Urinary bladder (tissue), 4 donors: Measurements from ENCODE around the gene OVCH1. TPM values are rescaled to one million over a fixed set of nuclear protein-coding genes. Genes with fewer than 3 reads are reported as not detected.

ENCODE experiments used
- DNase-seq: peaks from one replicate; pipeline ENCODE4 v3.0.0-alpha.2; 2015; ENCODE audit errors: extremely low spot score
- H3K27ac ChIP-seq: one replicate; pipeline ENCODE4 v1.5.1; 2013; ENCODE audit warnings: low read depth, mild to moderate bottlenecking, moderate library complexity
- H3K36me3 ChIP-seq: one replicate; pipeline ENCODE4 v1.6.1; 2013; ENCODE audit warnings: mild to moderate bottlenecking, moderate library complexity; ENCODE audit not compliant: insufficient read depth
- H3K4me1 ChIP-seq: one replicate; pipeline ENCODE4 v1.6.1; 2013; ENCODE audit warnings: mild to moderate bottlenecking, moderate library complexity; ENCODE audit not compliant: insufficient read depth
- H3K4me3 ChIP-seq: one replicate; pipeline ENCODE4 v1.5.1; 2013; ENCODE audit warnings: low read depth, low read length
- WGBS: extraction: QIAGEN DNeasy Blood & Tissue Kit; methylation state at CpG from one replicate; pipeline ENCODE4 v1.1.7; 2013; 5-methylcytosine and 5-hydroxymethylcytosine counted together
- polyA plus RNA-seq: library from polyadenylated mRNA; stranded (reverse); fragments of 200-250 nt; gene quantifications from one replicate; pipeline ENCODE4 v1.2.3, GENCODE V29; 2013
- total RNA-seq: library from RNA; depleted of rRNA; stranded (reverse); fragments of >200 nt; gene quantifications from one replicate; pipeline ENCODE4 v1.2.3, GENCODE V29; 2014
- donor health status: healthy with polysubstance abuse.
- donor health status: healthy.

The OVCH1 gene
- total and polyA plus RNA-seq, 2 donors = 0.05 to 0.37 TPM

GRCh38 chr12:29519585-29520182, 22.2 kb upstream of the OVCH1 start:
- no peaks in the 10 kb centered on the region for H3K36me3 ChIP-seq
- no peak overlapping the region for H3K4me3 ChIP-seq
- no peak overlapping the region for H3K27ac ChIP-seq
- no peaks in the 10 kb centered on the region for H3K4me1 ChIP-seq
- peak; percentile 33 for DNase-seq

GRCh38 chr12:29518407-29518806, 20.9 kb upstream of the OVCH1 start:
- no peaks in the 10 kb centered on the region for H3K4me1 ChIP-seq
- no peak for DNase-seq
- no peaks in the 10 kb centered on the region for H3K36me3 ChIP-seq
- WGBS = 91% methylated on average over 2 of the region's 2 CpGs
- H3K4me3 ChIP-seq = no peak overlapping the region
- H3K27ac ChIP-seq = no peak overlapping the region

DNA sequence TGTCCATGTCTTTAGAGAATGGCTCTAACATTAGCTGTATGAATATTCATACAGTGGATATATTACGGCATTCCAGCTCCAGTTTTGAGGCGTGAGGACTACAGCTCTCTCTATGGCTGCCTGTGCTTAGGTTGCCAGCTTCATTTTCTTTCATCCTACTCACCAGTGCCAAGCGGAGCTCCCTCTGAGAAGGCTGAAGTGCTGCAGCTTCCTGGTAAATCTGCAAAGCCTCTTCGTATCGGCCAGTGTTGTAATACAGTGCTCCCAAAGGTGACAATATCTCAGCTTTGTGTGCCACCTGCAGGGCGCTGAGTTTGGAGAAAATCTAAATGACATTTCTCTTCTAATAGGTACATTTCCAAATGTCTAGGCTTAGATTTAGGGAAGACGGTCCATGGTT, 19.8 kb upstream of the OVCH1 start:
- no peak overlapping the region for H3K27ac ChIP-seq
- H3K4me1 ChIP-seq = no peaks in the 10 kb centered on the region
- WGBS = 88% methylated on average over 7 of the region's 7 CpGs
- no peak for DNase-seq
- no peak overlapping the region for H3K4me3 ChIP-seq
- H3K36me3 ChIP-seq = no peaks in the 10 kb centered on the region

GRCh38 chr12:29516431-29516875, 19.0 kb upstream of the OVCH1 start:
- Histone ChIP-seq H3K4me1 (no peaks in the 10 kb centered on the region), H3K27ac (no peak overlapping the region), H3K4me3 (no peak overlapping the region), H3K36me3 (no peaks in the 10 kb centered on the region)
- WGBS = 63% methylated on average over 2 of the region's 2 CpGs
- DNase-seq = no peak

- WGBS = 65% methylated on average over 6 of the region's 6 CpGs
- Histone ChIP-seq H3K36me3 (no peaks in the 10 kb centered on the region), H3K4me3 (no peak overlapping the region), H3K27ac (no peak overlapping the region), H3K4me1 (no peaks in the 10 kb centered on the region)
- DNase-seq = no peak
These were observed 13.2 kb upstream of the OVCH1 start for GRCh38 chr12:29510591-29511185.

- 97% methylated on average over 1 of the region's 1 CpG for WGBS
- H3K36me3 ChIP-seq = no peaks in the 10 kb centered on the region
- no peak overlapping the region for H3K27ac ChIP-seq
- H3K4me1 ChIP-seq = no peaks in the 10 kb centered on the region
- DNase-seq = no peak
- H3K4me3 ChIP-seq = no peak overlapping the region
These were observed 12.0 kb upstream of the OVCH1 start for GRCh38 chr12:29509503-29509902.

- DNase-seq = no peak
- H3K36me3 ChIP-seq = no peaks in the 10 kb centered on the region
- no peak overlapping the region for H3K4me3 ChIP-seq
- 95% methylated on average over 2 of the region's 2 CpGs for WGBS
- H3K27ac ChIP-seq = no peak overlapping the region
- no peaks in the 10 kb centered on the region for H3K4me1 ChIP-seq
These were observed 11.5 kb upstream of the OVCH1 start for GRCh38 chr12:29508949-29509348.

GRCh38 chr12:29505122-29505521, 7.6 kb upstream of the OVCH1 start:
- Histone ChIP-seq H3K36me3 (no peaks in the 10 kb centered on the region), H3K27ac (no peak overlapping the region), H3K4me1 (no peaks in the 10 kb centered on the region), H3K4me3 (no peak overlapping the region)
- no peak for DNase-seq
- 78% methylated on average over 3 of the region's 3 CpGs for WGBS

DNA sequence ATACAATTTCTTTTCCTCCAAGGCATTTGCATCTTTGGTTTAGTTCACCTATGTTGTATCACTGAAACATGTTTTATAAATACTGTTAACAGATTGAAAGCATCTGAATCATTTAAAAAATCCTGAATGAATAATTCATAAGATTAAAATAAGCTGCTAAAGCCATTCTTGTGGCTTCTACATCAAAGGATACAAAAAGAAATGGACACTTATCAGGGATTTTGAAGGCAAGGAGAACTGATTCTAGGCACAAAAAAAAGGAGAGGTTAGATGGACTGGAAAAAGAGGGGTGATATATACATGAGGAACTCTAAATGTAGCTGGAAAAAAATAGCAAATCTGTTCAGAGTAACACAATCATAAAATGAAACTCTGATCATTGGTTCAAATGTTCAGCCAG, 5.8 kb upstream of the OVCH1 start:
- H3K36me3 ChIP-seq = no peaks in the 10 kb centered on the region
- H3K27ac ChIP-seq = no peak overlapping the region
- DNase-seq = no peak
- H3K4me1 ChIP-seq = no peaks in the 10 kb centered on the region
- H3K4me3 ChIP-seq = no peak overlapping the region

GRCh38 chr12:29499235-29499634, 1.7 kb upstream of the OVCH1 start:
- 88% methylated on average over 3 of the region's 3 CpGs for WGBS
- no peak overlapping the region for H3K4me3 ChIP-seq
- no peaks in the 10 kb centered on the region for H3K4me1 ChIP-seq
- DNase-seq = no peak
- H3K36me3 ChIP-seq = no peaks in the 10 kb centered on the region
- no peak overlapping the region for H3K27ac ChIP-seq

GRCh38 chr12:29492891-29493290, 4.6 kb downstream of the OVCH1 start:
- WGBS = 92% methylated on average over 6 of the region's 6 CpGs
- no peak overlapping the region for H3K27ac ChIP-seq
- no peak for DNase-seq

DNA sequence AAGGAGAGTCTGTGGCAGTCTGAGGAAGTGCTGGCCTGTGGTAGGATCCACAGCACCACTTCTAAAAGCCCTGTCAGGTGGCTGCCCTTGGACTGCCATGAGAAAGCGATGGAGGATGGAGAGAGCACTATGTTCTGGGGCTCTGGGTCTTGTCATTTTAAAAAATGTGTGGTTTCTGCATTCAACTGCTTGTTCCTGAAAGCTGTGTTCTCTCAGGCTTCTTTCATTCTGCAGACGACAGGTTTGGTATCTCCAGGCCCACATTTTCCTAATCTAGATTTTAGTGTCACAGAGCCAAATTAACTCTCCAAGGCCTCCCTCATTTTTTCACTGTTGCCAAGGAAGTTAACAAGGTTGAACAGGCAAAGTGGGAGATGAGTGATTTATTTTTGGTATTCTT, 10.5 kb downstream of the OVCH1 start:
- Histone ChIP-seq H3K36me3 (no peaks in the 10 kb centered on the region), H3K4me1 (no peaks in the 10 kb centered on the region), H3K4me3 (no peak overlapping the region), H3K27ac (no peak overlapping the region)
- WGBS = 64% methylated on average over 2 of the region's 2 CpGs
- no peak for DNase-seq

More at GRCh38 chr12:29492891-29493290, 4.6 kb downstream of the OVCH1 start:
- H3K4me1 ChIP-seq = no peaks in the 10 kb centered on the region
- H3K4me3 ChIP-seq = no peak overlapping the region
- H3K36me3 ChIP-seq = no peaks in the 10 kb centered on the region

GRCh38 chr12:29463198-29463597, 34.3 kb downstream of the OVCH1 start:
- Histone ChIP-seq H3K4me1 (no peaks in the 10 kb centered on the region), H3K36me3 (no peaks in the 10 kb centered on the region), H3K4me3 (no peak overlapping the region), H3K27ac (no peak overlapping the region)
- no peak for DNase-seq
- 79% methylated on average over 4 of the region's 4 CpGs for WGBS

DNA sequence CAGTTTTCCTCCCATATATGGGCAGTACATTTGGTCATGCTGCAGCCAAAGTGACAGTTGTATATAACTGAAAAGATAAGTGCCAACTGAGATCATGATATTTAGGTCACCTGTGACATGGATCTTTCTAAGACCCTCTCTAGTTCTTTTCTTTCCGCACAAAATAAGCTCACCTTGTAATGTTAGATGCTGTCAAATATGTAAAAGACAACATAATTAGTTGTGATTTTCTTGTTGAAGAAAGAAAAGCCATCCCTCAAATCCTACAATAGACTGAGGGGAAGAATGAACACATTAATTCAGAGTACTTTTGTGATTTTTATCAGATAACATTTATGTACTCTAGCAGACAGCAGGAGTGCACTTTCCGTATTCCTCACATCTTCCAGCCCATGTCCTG, 37.4 kb downstream of the OVCH1 start:
- Histone ChIP-seq H3K27ac (no peak overlapping the region), H3K36me3 (no peaks in the 10 kb centered on the region), H3K4me1 (no peaks in the 10 kb centered on the region), H3K4me3 (no peak overlapping the region)
- DNase-seq = no peak
- WGBS = 71% methylated on average over 2 of the region's 2 CpGs

DNA sequence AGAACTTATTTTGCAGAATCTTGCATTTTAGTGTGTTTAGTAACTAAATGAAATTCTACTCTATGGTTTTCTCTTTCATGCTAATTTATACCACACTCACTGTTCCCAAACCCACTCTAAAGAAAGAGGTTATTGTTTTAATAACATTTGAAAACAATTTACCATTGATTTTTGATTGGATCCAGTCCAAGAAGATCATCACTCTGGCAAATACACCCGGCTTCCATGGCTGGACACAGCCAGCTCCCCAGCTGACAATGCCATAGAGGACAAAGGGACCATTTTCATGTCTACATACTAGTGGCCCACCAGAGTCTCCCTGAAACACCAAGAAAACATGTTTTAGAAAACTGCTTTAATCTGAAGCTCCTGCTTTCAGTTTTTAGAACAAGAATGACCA, 42.4 kb downstream of the OVCH1 start:
- no peaks in the 10 kb centered on the region for H3K4me1 ChIP-seq
- 52% methylated on average over 1 of the region's 1 CpG for WGBS
- H3K4me3 ChIP-seq = no peak overlapping the region
- DNase-seq = no peak
- no peak overlapping the region for H3K27ac ChIP-seq
- H3K36me3 ChIP-seq = no peaks in the 10 kb centered on the region
